Tibial nerve (tissue), 4 donors: Measurements from ENCODE around the gene ADGRD1.

Experiments
- EP300 ChIP-seq, 2 donors: sonication (generic); formaldehyde crosslinking; IDR thresholded peaks; one replicate each; pipeline ENCODE4 v1.6.1; 2017; ENCODE audit warnings: antibody characterized with exemption in 2 of 2, mild to moderate bottlenecking in 1 of 2
- TF ChIP-seq, protein P1 (sequence below), 5 experiments: fragments of 200-600 bp in 3 of 5; fragments of 450-650 bp in 2 of 5; sonication (generic) in 3 of 5; IDR thresholded peaks; one replicate each; pipeline ENCODE4 v1.5.1; 2016 to 2019; ENCODE audit warnings: antibody characterized with exemption in 5 of 5, mild to moderate bottlenecking in 3 of 5, moderate library complexity in 2 of 5

DNA sequence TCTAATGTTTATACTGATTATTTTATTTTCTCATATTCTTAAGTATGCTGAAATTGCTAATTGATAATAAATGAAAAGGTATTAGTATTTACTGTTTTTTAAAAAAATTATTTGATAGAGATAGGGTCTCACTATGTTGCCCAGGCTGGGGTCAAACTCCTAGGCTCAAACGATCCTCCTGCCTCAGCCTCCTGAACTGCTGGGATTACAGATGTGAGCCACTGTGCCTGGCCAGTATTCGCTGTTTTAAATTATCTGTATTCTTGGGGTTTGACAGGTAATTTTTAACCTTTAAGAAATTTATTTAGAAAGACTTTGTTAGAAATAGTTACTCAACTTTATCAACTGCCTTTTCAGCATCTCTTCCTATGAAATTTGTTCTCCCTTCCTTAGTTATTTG is 49.6 kb upstream of the ADGRD1 start:
- TF ChIP-seq, protein P1, sequence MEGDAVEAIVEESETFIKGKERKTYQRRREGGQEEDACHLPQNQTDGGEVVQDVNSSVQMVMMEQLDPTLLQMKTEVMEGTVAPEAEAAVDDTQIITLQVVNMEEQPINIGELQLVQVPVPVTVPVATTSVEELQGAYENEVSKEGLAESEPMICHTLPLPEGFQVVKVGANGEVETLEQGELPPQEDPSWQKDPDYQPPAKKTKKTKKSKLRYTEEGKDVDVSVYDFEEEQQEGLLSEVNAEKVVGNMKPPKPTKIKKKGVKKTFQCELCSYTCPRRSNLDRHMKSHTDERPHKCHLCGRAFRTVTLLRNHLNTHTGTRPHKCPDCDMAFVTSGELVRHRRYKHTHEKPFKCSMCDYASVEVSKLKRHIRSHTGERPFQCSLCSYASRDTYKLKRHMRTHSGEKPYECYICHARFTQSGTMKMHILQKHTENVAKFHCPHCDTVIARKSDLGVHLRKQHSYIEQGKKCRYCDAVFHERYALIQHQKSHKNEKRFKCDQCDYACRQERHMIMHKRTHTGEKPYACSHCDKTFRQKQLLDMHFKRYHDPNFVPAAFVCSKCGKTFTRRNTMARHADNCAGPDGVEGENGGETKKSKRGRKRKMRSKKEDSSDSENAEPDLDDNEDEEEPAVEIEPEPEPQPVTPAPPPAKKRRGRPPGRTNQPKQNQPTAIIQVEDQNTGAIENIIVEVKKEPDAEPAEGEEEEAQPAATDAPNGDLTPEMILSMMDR (IDR thresholded peaks at IDR 0.05): no peak
- no peak for TF ChIP-seq EP300 (IDR thresholded peaks at IDR 0.05)
